Esophagus muscularis mucosa (tissue), 4 donors: ENCODE measurements around the gene PIK3IP1. TPM values are rescaled to one million over a fixed set of nuclear protein-coding genes. Genes with fewer than 3 reads are reported as not detected.

ENCODE experiments used
- DNase-seq: peaks from one replicate; pipeline ENCODE4 v3.0.0-alpha.2; 2017; ENCODE audit errors: extremely low spot score
- H3K27ac ChIP-seq, 4 donors: fragments of 200-600 bp; sonication (generic); replicated peaks in 1 of 4; 1 replicate in 3 of 4; 2 replicates in 1 of 4; pipeline ENCODE4 v1.5.1; 2016 to 2019; ENCODE audit warnings: mild to moderate bottlenecking in 1 of 4
- H3K27me3 ChIP-seq, 4 donors: fragments of 200-600 bp; sonication (generic); one replicate each; pipeline versions ENCODE4 v1.5.1 to v1.6.0; 2016 to 2019
- H3K36me3 ChIP-seq, 4 donors: fragments of 200-600 bp; sonication (generic); one replicate each; pipeline ENCODE4 v1.5.1; 2016 to 2019
- H3K4me1 ChIP-seq, 4 donors: fragments of 200-600 bp; sonication (generic); one replicate each; pipeline ENCODE4 v1.5.1; 2016 to 2019
- H3K4me3 ChIP-seq, 4 donors: fragments of 200-600 bp; sonication (generic); 1 replicate in 2 of 4; 2 replicates in 2 of 4; pipeline ENCODE4 v1.5.1; 2016 to 2019; ENCODE audit warnings: mild to moderate bottlenecking in 4 of 4, moderate library complexity in 1 of 4
- H3K9me3 ChIP-seq, 4 donors: fragments of 200-600 bp; sonication (generic); 1 replicate in 3 of 4; 2 replicates in 1 of 4; pipeline ENCODE4 v1.5.1; 2016 to 2019
- CTCF ChIP-seq, 3 experiments: fragments of 200-600 bp in 2 of 3; fragments of 450-650 bp in 1 of 3; sonication (generic) in 2 of 3; IDR thresholded peaks; one replicate each; pipeline ENCODE4 v1.5.1; 2017 to 2019; ENCODE audit warnings: antibody characterized with exemption in 3 of 3, mild to moderate bottlenecking in 2 of 3, moderate library complexity in 1 of 3
- EP300 ChIP-seq: sonication (generic); formaldehyde crosslinking; IDR thresholded peaks from one replicate; pipeline ENCODE4 v1.6.1; 2017; ENCODE audit warnings: antibody characterized with exemption
- POLR2A ChIP-seq: fragments of 450-650 bp; IDR thresholded peaks from one replicate; pipeline ENCODE4 v1.6.1; 2017; ENCODE audit warnings: antibody characterized with exemption, moderate library complexity, mild to moderate bottlenecking, low read depth
- POLR2AphosphoS5 ChIP-seq, 2 donors: sonication (generic); formaldehyde crosslinking; IDR thresholded peaks; one replicate each; pipeline ENCODE4 v1.6.1; 2017; ENCODE audit warnings: antibody characterized with exemption in 2 of 2
- WGBS: methylation state at CpG from one replicate; pipeline ENCODE4 v1.1.5; 2018; 5-methylcytosine and 5-hydroxymethylcytosine counted together
- intact Hi-C: fragments of 100-400 bp; cut with DNase I; formaldehyde crosslinking; loops from one replicate; pipeline ENCODE4 v1.15.1; 2023
- total RNA-seq, 4 donors: library from RNA; depleted of rRNA; stranded (reverse); fragments of >200 nt; gene quantifications; one replicate each; pipeline versions ENCODE4 v1.1.0 to v1.2.1, GENCODE V29; 2016

The PIK3IP1 gene
- total RNA-seq, 4 donors from 2014 or later: 34.5 to 49.1 (median 39.8) TPM

- intact Hi-C loops: no loop called here
- Histone ChIP-seq H3K27ac (no peak overlapping the region), H3K4me1 (peaks cover 0 to 8% (median 0%) of the 10 kb centered on the region in 4 donors), H3K27me3 (no peaks in the 10 kb centered on the region), H3K9me3 (no peaks in the 10 kb centered on the region), H3K4me3 (no peak overlapping the region), H3K36me3 (peaks cover 60 to 97% (median 86%) of the 10 kb centered on the region in 4 donors)
- DNase-seq: no peak
- no peak for TF ChIP-seq EP300
- no peak for TF ChIP-seq POLR2A
- TF ChIP-seq CTCF (IDR thresholded peaks at IDR 0.05): no peak
- no peak for TF ChIP-seq POLR2AphosphoS5 (IDR thresholded peaks at IDR 0.05)
- 93% methylated on average over 8 of the region's 8 CpGs for WGBS
These were observed 39.7 kb upstream of the PIK3IP1 start for GRCh38 chr22:31332010-31332409.

- Histone ChIP-seq H3K27ac (no peak overlapping the region), H3K36me3 (peaks cover 67 to 100% (median 90%) of the 10 kb centered on the region in 4 donors), H3K4me1 (peaks cover 0 to 8% (median 0%) of the 10 kb centered on the region in 4 donors), H3K27me3 (no peaks in the 10 kb centered on the region), H3K4me3 (no peak overlapping the region), H3K9me3 (no peaks in the 10 kb centered on the region)
- TF ChIP-seq POLR2A (no peak), EP300 (no peak), CTCF (IDR thresholded peaks at IDR 0.05) (no peak), POLR2AphosphoS5 (IDR thresholded peaks at IDR 0.05) (no peak)
- intact Hi-C loops: no loop called here
- no peak for DNase-seq
- WGBS: 76% methylated on average over 9 of the region's 9 CpGs
These were observed 37.3 kb upstream of the PIK3IP1 start for GRCh38 chr22:31329453-31330215.

- TF ChIP-seq POLR2A (no peak), POLR2AphosphoS5 (IDR thresholded peaks at IDR 0.05) (no peak), EP300 (no peak), CTCF (IDR thresholded peaks at IDR 0.05) (no peak)
- Histone ChIP-seq H3K27me3 (no peaks in the 10 kb centered on the region), H3K9me3 (no peaks in the 10 kb centered on the region), H3K4me1 (peaks cover 0 to 3% (median 0%) of the 10 kb centered on the region in 4 donors), H3K36me3 (peaks cover 63 to 100% (median 84%) of the 10 kb centered on the region in 4 donors), H3K27ac (no peak overlapping the region), H3K4me3 (no peak overlapping the region)
- intact Hi-C loops: no loop called here
- WGBS: 75% methylated on average over 3 of the region's 4 CpGs
- no peak for DNase-seq
These were observed 36.7 kb upstream of the PIK3IP1 start for GRCh38 chr22:31329029-31329428.

- Histone ChIP-seq H3K9me3 (no peaks in the 10 kb centered on the region), H3K27ac (no peak overlapping the region), H3K27me3 (no peaks in the 10 kb centered on the region), H3K36me3 (peaks cover 63 to 96% (median 79%) of the 10 kb centered on the region in 4 donors), H3K4me1 (no peaks in the 10 kb centered on the region), H3K4me3 (no peak overlapping the region)
- no peak for DNase-seq
- TF ChIP-seq EP300: no peak
- no peak for TF ChIP-seq CTCF (IDR thresholded peaks at IDR 0.05)
- no peak for TF ChIP-seq POLR2AphosphoS5 (IDR thresholded peaks at IDR 0.05)
- TF ChIP-seq POLR2A: no peak
- WGBS: 89% methylated on average over 12 of the region's 13 CpGs
- intact Hi-C loops: no loop called here
These were observed 36.3 kb upstream of the PIK3IP1 start for GRCh38 chr22:31328544-31328960.
